Measurements from ENCODE around the gene LARP4.

GRCh38 chr12:50353404-50353803, 47.3 kb upstream of the LARP4 start:
- TF ChIP-seq POLR2AphosphoS5 (IDR thresholded peaks at IDR 0.05; ENCODE audit: low read depth, low read length) (no peak), SIN3A (IDR thresholded peaks at IDR 0.05; ENCODE audit: borderline replicate concordance, insufficient read depth, low read length) (no peak), REST (IDR thresholded peaks at IDR 0.05; ENCODE audit: insufficient read depth in 1 of 2, low read depth in 2 of 2, low read length in 2 of 2) (no peak), TAF1 (IDR thresholded peaks at IDR 0.05; ENCODE audit: borderline replicate concordance, insufficient read depth, low read length) (no peak)
